Measurements from ENCODE around the gene DEPDC5.

Gene DEPDC5

GRCh38 chr22:31753634-31754501 lies at the start of gene DEPDC5:
DEPDC5 (plus strand) TSS chr22:31754019; CDS start chr22:31754922, 903 bp downstream.
- no peak for TF ChIP-seq CTCF (IDR thresholded peaks at IDR 0.05)

- no peak for TF ChIP-seq CTCF (IDR thresholded peaks at IDR 0.05)
Observed at GRCh38 chr22:31707519-31707918, 46.3 kb upstream of the DEPDC5 start.

GRCh38 chr22:31715147-31715778 lies 38.6 kb upstream of the DEPDC5 start:
- TF ChIP-seq CTCF (IDR thresholded peaks at IDR 0.05), result no peak

GRCh38 chr22:31719850-31720471 lies 33.9 kb upstream of the DEPDC5 start:
- TF ChIP-seq CTCF (IDR thresholded peaks at IDR 0.05), result no peak

- TF ChIP-seq CTCF (IDR thresholded peaks at IDR 0.05), result no peak
Observed at GRCh38 chr22:31723723-31724122, 30.1 kb upstream of the DEPDC5 start.

- TF ChIP-seq CTCF (IDR thresholded peaks at IDR 0.05), result no peak
Observed at GRCh38 chr22:31726692-31727091, 27.1 kb upstream of the DEPDC5 start.

GRCh38 chr22:31728857-31729256 lies 25.0 kb upstream of the DEPDC5 start:
- no peak for TF ChIP-seq CTCF (IDR thresholded peaks at IDR 0.05)

All from LNCAP (cell line).